Dendritic cell treated with granulocyte-macrophage colony-stimulating factor and Interleukin-4, amounts not matched to agents 40 ng/mL and 50 ng/mL, for 4 days (primary cell): ENCODE data around the gene DRC7.
A peak's percentile ranks its signal among the peaks of the same experiment; 100 is the strongest.

ENCODE experiments used
- H3K27ac Mint-ChIP-seq: one replicate; pipeline ENCODE4 v1.8.0; 2022; ENCODE audit warnings: mild to moderate bottlenecking, mixed read lengths
- H3K27me3 Mint-ChIP-seq: one replicate; pipeline ENCODE4 v1.8.0; 2022; ENCODE audit warnings: mild to moderate bottlenecking, mixed read lengths
- H3K36me3 Mint-ChIP-seq: one replicate; pipeline ENCODE4 v1.8.0; 2022; ENCODE audit warnings: low read depth, mixed read lengths
- H3K4me1 Mint-ChIP-seq: one replicate; pipeline ENCODE4 v1.8.0; 2022; ENCODE audit warnings: low read depth, mixed read lengths
- H3K4me3 Mint-ChIP-seq: one replicate; pipeline ENCODE4 v1.8.0; 2022; ENCODE audit warnings: mild to moderate bottlenecking, moderate library complexity, mixed read lengths
- H3K9me3 Mint-ChIP-seq: one replicate; pipeline ENCODE4 v1.8.0; 2022; ENCODE audit warnings: mixed read lengths
- intact Hi-C: fragments of 100-400 bp; cut with micrococcal nuclease; formaldehyde crosslinking; loops from one replicate; pipeline ENCODE4 v1.15.0; 2022

The DRC7 gene

DNA sequence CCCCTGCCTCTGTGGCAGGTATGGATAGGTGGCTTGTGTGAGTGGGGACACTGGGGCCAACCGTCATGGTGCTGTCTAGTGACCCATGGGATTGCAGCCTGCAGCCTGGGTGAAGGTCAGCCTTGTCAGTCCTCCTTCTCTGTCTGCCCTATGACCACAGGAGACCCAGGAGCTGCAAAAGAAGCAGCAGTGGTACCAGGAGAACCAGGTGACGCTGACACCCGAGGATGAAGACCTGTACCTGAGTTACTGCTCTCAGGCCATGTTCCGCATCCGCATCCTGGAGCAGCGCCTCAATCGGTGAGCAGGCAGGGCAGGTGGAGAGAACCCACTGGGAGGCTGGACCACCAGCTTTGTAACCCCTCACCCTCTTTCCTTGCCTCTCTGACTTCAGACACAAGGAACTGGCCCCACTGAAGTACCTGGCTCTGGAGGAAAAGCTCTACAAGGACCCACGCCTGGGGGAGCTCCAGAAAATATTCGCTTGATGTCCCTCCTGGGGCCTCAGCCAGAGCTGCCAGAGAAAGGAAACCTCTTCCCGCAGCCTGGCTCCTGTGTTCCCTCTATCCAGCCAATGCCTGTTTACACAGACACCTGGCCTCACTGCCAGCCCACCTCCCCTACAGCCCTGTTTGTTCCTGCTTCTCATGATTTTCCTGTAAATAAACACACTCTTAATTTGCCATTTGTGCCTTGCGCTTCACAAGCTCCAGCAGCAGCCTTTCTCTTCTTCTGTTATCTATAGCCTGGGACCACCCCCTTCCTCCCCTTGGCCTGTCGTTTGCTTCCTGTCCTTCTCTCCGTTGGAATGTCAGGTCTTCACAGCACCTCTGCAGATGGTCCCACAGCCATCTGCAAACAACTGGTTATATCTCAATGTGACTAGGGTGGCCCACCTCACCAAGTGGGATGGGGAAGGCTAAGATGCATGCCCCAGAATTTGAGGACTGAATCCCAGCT is 36.4 kb downstream of the DRC7 start:
- no peak overlapping the region for H3K4me3 Mint-ChIP-seq
- peaks cover 14% of the 10 kb centered on the region for H3K36me3 Mint-ChIP-seq
- H3K27me3 Mint-ChIP-seq: no peaks in the 10 kb centered on the region
- H3K9me3 Mint-ChIP-seq: peaks cover 10% of the 10 kb centered on the region
- no peak overlapping the region for H3K27ac Mint-ChIP-seq
- intact Hi-C loops: loop anchor here (10.0 kb wide), 2 partner anchors 164 to 394 kb away; partner anchors contain the start of gene CFAP20
- H3K4me1 Mint-ChIP-seq: peaks cover 25% of the 10 kb centered on the region

DNA sequence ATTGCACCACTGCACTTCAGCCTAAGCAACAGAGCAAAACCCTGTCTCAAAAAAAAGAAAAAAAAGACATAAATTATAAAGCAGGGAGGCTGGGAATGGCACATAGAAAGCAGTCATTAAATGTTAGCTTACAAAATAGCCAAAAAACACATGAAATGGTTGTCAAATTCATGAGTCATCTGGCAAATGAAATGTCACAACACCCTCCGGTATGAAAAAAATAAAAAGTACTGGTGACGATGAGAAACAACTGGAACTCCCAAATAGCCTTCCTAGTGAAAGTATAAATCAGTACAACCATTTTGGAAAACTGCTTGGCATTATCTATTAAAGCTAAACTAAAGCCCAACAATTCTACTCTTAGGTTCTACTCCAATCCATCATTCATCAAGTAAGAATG is 37.4 kb downstream of the DRC7 start:
- H3K9me3 Mint-ChIP-seq: peaks cover 10% of the 10 kb centered on the region
- H3K36me3 Mint-ChIP-seq: peaks cover 17% of the 10 kb centered on the region
- H3K27me3 Mint-ChIP-seq: no peaks in the 10 kb centered on the region
- no peak overlapping the region for H3K27ac Mint-ChIP-seq
- peaks cover 35% of the 10 kb centered on the region for H3K4me1 Mint-ChIP-seq
- intact Hi-C loops: loop anchor here (10.0 kb wide), 2 partner anchors 163 to 393 kb away; partner anchors contain the start of gene CFAP20
- no peak overlapping the region for H3K4me3 Mint-ChIP-seq

GRCh38 chr16:57732714-57733113 is 38.1 kb downstream of the DRC7 start:
- intact Hi-C loops: loop anchor here (10.0 kb wide), 2 partner anchors 162 to 392 kb away; partner anchors contain the start of gene CFAP20
- Mint-ChIP-seq H3K4me3 (no peak overlapping the region), H3K36me3 (peaks cover 17% of the 10 kb centered on the region), H3K9me3 (peaks cover 10% of the 10 kb centered on the region), H3K27me3 (no peaks in the 10 kb centered on the region), H3K4me1 (peaks cover 40% of the 10 kb centered on the region), H3K27ac (no peak overlapping the region)

DNA sequence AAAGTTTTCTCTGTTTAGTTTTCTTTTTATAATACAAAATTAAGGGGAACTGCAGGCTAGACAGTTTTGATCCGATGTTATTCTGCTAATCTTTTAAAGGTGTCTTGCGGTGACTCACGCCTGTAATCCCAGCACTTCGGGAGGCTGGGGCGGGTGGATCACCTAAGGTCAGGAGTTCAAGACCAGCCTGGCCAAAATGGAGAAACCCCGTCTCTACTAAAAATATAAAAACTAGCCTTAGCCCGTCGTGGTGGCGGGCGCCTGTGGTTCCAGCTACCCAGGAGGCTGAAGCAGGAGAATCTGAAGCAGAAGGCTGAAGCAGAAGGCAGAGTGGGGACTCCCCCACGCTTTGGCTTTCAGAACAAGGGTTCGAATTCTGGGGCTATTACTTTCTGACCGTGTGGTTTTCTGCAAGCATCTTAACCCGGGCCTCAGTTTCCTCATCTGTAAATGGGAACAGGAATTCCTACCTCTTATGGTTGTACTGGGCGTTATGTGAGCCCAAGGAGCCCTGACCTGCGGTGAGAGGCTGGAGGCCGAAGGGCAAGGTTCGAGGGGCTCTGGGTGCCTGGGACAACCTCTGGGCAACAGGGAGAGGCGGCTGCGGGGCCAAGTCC is 39.8 kb downstream of the DRC7 start:
- Mint-ChIP-seq H3K27ac (peak overlapping the region; percentile 97), H3K9me3 (peaks cover 2% of the 10 kb centered on the region), H3K36me3 (peaks cover 17% of the 10 kb centered on the region), H3K27me3 (no peaks in the 10 kb centered on the region), H3K4me3 (peak overlapping the region; percentile 99), H3K4me1 (peaks cover 40% of the 10 kb centered on the region)
- intact Hi-C loops: loop anchor here (10.0 kb wide), 2 partner anchors 160 to 390 kb away; partner anchors contain the start of gene CFAP20

- no peaks in the 10 kb centered on the region for H3K27me3 Mint-ChIP-seq
- peaks cover 40% of the 10 kb centered on the region for H3K4me1 Mint-ChIP-seq
- no peaks in the 10 kb centered on the region for H3K9me3 Mint-ChIP-seq
- H3K36me3 Mint-ChIP-seq: peaks cover 17% of the 10 kb centered on the region
- peak overlapping the region; percentile 99 for H3K4me3 Mint-ChIP-seq
- intact Hi-C loops: loop anchor here (5.0 to 10.0 kb wide), 3 partner anchors 160 to 390 kb away; partner anchors contain the start of genes CFAP20, USB1 and ZNF319
- H3K27ac Mint-ChIP-seq: peak overlapping the region; percentile 97
Measured at GRCh38 chr16:57734925-57735754, 40.5 kb downstream of the DRC7 start.

- H3K4me1 Mint-ChIP-seq: peaks cover 40% of the 10 kb centered on the region
- H3K36me3 Mint-ChIP-seq: peaks cover 22% of the 10 kb centered on the region
- H3K27ac Mint-ChIP-seq: peak within 1 kb of the TSS; percentile 97
- no peaks in the 10 kb centered on the region for H3K9me3 Mint-ChIP-seq
- no peaks in the 10 kb centered on the region for H3K27me3 Mint-ChIP-seq
- H3K4me3 Mint-ChIP-seq: peak within 1 kb of the TSS; percentile 99
- intact Hi-C loops: loop anchor here (5.0 to 10.0 kb wide), 3 partner anchors 159 to 389 kb away; partner anchors contain the start of genes CFAP20, USB1 and ZNF319
Measured at GRCh38 chr16:57735755-57736418, 41.3 kb downstream of the DRC7 start, which contains the start of gene KATNB1. TSS of gene KATNB1 (plus strand) at chr16:57735770. CDS start at chr16:57737244, 1,474 bp downstream.

GRCh38 chr16:57736419-57737351 is 42.1 kb downstream of the DRC7 start:
- intact Hi-C loops: loop anchor here (5.0 to 10.0 kb wide), 3 partner anchors 158 to 388 kb away; partner anchors contain the start of genes CFAP20, USB1 and ZNF319
- no peaks in the 10 kb centered on the region for H3K27me3 Mint-ChIP-seq
- peak overlapping the region; percentile 97 for H3K27ac Mint-ChIP-seq
- peaks cover 34% of the 10 kb centered on the region for H3K4me1 Mint-ChIP-seq
- no peaks in the 10 kb centered on the region for H3K9me3 Mint-ChIP-seq
- peak overlapping the region; percentile 99 for H3K4me3 Mint-ChIP-seq
- H3K36me3 Mint-ChIP-seq: peaks cover 30% of the 10 kb centered on the region

DNA sequence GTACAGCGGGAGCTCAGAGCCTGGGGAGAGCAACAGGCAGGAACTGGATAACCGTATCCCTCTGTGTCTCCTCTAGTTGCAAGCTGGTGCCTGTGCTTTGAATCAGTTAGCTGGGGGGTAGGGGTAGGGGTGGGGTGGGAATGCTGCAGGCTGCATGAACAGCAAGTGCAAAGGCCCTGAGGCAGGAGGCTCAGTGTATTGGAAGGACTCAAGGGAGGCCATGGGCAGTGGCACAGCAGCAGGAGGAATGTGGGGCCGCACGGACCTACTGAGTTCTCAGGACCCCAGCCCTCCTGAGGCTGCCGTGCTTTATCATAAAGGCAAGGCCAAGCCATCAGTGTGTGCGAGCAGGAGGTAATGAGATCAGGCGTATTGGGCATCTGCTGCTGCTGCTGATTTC is 44.2 kb downstream of the DRC7 start:
- intact Hi-C loops: loop anchor here (5.0 to 10.0 kb wide), 3 partner anchors 156 to 386 kb away; partner anchors contain the start of genes CFAP20, USB1 and ZNF319
- Mint-ChIP-seq H3K36me3 (peaks cover 46% of the 10 kb centered on the region), H3K4me3 (no peak overlapping the region), H3K4me1 (peaks cover 28% of the 10 kb centered on the region), H3K27me3 (no peaks in the 10 kb centered on the region), H3K9me3 (no peaks in the 10 kb centered on the region), H3K27ac (no peak overlapping the region)

DNA sequence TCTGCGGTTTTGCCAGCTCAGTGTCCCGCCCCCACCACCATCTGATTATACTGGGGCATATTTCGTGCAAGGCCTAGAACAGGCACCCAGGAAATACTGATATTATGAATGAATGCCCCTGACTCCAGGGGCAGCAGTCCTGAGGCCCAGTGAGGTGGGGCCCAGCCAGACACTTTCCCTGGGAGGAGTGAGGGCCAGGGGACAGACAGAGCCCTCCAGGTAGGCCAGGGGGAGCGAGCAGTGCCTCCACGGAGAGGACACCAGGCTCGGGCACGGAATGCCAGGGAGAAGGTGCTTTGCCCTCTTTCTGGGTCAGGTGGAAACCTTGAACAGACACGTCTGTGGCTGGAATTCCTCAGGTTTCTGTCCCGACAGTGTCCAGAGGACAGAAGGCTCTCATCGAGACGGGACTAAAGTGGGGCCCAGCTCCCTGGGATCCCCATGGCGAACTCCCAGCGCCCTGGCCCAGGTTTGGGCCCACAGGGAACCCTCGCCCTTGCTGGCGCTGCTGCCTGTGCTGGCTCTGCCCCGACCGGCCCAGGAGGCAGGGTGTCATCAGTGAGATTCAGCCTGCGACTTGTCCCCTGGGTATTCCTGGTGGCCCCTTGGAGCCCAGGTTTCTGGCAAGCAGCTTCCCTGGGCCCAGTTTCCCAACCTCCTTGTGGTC is 45.3 kb downstream of the DRC7 start:
- Mint-ChIP-seq H3K4me3 (no peak overlapping the region), H3K36me3 (peaks cover 54% of the 10 kb centered on the region), H3K4me1 (peaks cover 22% of the 10 kb centered on the region)

GRCh38 chr16:57740423-57741071 is 45.9 kb downstream of the DRC7 start:
- intact Hi-C loops: no loop called here
- H3K4me3 Mint-ChIP-seq: no peak overlapping the region
- no peaks in the 10 kb centered on the region for H3K9me3 Mint-ChIP-seq
- H3K4me1 Mint-ChIP-seq: peaks cover 20% of the 10 kb centered on the region
- H3K36me3 Mint-ChIP-seq: peaks cover 52% of the 10 kb centered on the region
- no peaks in the 10 kb centered on the region for H3K27me3 Mint-ChIP-seq
- no peak overlapping the region for H3K27ac Mint-ChIP-seq

More for the DNA sequence above, 45.3 kb downstream of the DRC7 start:
- H3K27ac Mint-ChIP-seq: no peak overlapping the region
- H3K27me3 Mint-ChIP-seq: no peaks in the 10 kb centered on the region
- intact Hi-C loops: loop anchor here (5.0 to 10.0 kb wide), 3 partner anchors 155 to 385 kb away; partner anchors contain the start of genes CFAP20, USB1 and ZNF319
- H3K9me3 Mint-ChIP-seq: no peaks in the 10 kb centered on the region

GRCh38 chr16:57741660-57742191 is 47.1 kb downstream of the DRC7 start:
- no peak overlapping the region for H3K4me3 Mint-ChIP-seq
- H3K27me3 Mint-ChIP-seq: no peaks in the 10 kb centered on the region
- H3K27ac Mint-ChIP-seq: no peak overlapping the region
- H3K9me3 Mint-ChIP-seq: no peaks in the 10 kb centered on the region
- H3K4me1 Mint-ChIP-seq: peaks cover 8% of the 10 kb centered on the region
- H3K36me3 Mint-ChIP-seq: peaks cover 44% of the 10 kb centered on the region
- intact Hi-C loops: no loop called here
